ENCODE measurements around the gene SSU72.
"Not testable (repeated sequence)": the region's sequence is repeated elsewhere in the genome, so short reads cannot be mapped to it uniquely, and the experiment has no call there.

SSU72 gene

GRCh38 chr1:1495461-1495975 lies 79.1 kb downstream of the SSU72 start:
- not testable (repeated sequence) for DNase-seq (ENCODE audit: low read depth)

GRCh38 chr1:1494311-1494710 lies 80.4 kb downstream of the SSU72 start:
- not testable (repeated sequence) for DNase-seq (ENCODE audit: low read depth)
